A549 (cell line): ENCODE results near the gene SNAPC2. TPM values are rescaled to one million over a fixed set of nuclear protein-coding genes. Genes with fewer than 3 reads are reported as not detected.

Experiments
- BHLHE40 ChIP-seq: IDR thresholded peaks from 2 replicates; pipeline ENCODE4 v1.6.1; 2012; ENCODE audit warnings: low read depth, low read length, inconsistent platforms
- CBX2 ChIP-seq: fragments of 200-600 bp; sonication (generic); IDR thresholded peaks from 2 replicates; pipeline ENCODE4 v1.6.1; 2016; ENCODE audit warnings: low read depth, mild to moderate bottlenecking, borderline replicate concordance
- CEBPB ChIP-seq, 2 experiments: fragments of >200 bp in 1 of 2; sonication (Bioruptor Twin) in 1 of 2; formaldehyde crosslinking in 1 of 2; IDR thresholded peaks; 2 replicates each; pipeline ENCODE4 v1.6.1; 2012 to 2016
- CTCF ChIP-seq: fragments of >200 bp; sonication (Bioruptor Twin); formaldehyde crosslinking; IDR thresholded peaks from 3 replicates; pipeline ENCODE4 v1.5.1; 2016
- E2F6 ChIP-seq: IDR thresholded peaks from 2 replicates; pipeline ENCODE4 v1.6.1; 2012; ENCODE audit warnings: low read depth, borderline replicate concordance
- ELK1 ChIP-seq: fragments of 150-350 bp; IDR thresholded peaks from 2 replicates; pipeline ENCODE4 v1.6.1; 2014; ENCODE audit warnings: low read depth, mild to moderate bottlenecking, low read length
- ESRRA ChIP-seq: fragments of 150-350 bp; IDR thresholded peaks from 2 replicates; pipeline ENCODE4 v1.6.1; 2014; ENCODE audit warnings: mild to moderate bottlenecking, low read length, borderline replicate concordance
- FOSB ChIP-seq: fragments of 250-450 bp; sonication (Bioruptor Pico); IDR thresholded peaks from 2 replicates; pipeline ENCODE4 v1.5.0; 2020; ENCODE audit warnings: mild to moderate bottlenecking, moderate library complexity
- GATA3 ChIP-seq: IDR thresholded peaks from 2 replicates; pipeline ENCODE4 v1.6.1; 2012; ENCODE audit warnings: borderline replicate concordance
- HES2 ChIP-seq: fragments of >200 bp; sonication (Bioruptor Twin); formaldehyde crosslinking; IDR thresholded peaks from 2 replicates; pipeline ENCODE4 v1.6.1; 2016
- HMGXB4 ChIP-seq: fragments of 250-450 bp; sonication (Bioruptor Pico); IDR thresholded peaks from 2 replicates; pipeline ENCODE4 v1.5.0; 2021; ENCODE audit warnings: mild to moderate bottlenecking, moderate library complexity, borderline replicate concordance
- JUNB ChIP-seq: fragments of >200 bp; sonication (Bioruptor Twin); formaldehyde crosslinking; IDR thresholded peaks from 2 replicates; pipeline ENCODE4 v1.6.1; 2016
- MAFK ChIP-seq: fragments of 450-650 bp; IDR thresholded peaks from 2 replicates; pipeline ENCODE4 v1.6.1; 2014; ENCODE audit not compliant: partially characterized antibody
- NFE2L2 ChIP-seq: fragments of 150-350 bp; conservative IDR thresholded peaks from 2 replicates; pipeline ENCODE4 v1.6.1; 2014; ENCODE audit warnings: low read length
- NR3C1 ChIP-seq: fragments of >200 bp; sonication (Bioruptor Twin); formaldehyde crosslinking; IDR thresholded peaks from 3 replicates; pipeline ENCODE4 v1.6.1; 2017
- PHF8 ChIP-seq: fragments of 200-600 bp; sonication (generic); IDR thresholded peaks from 2 replicates; pipeline ENCODE4 v1.6.1; 2016; ENCODE audit warnings: low read depth, mild to moderate bottlenecking, antibody characterized with exemption, moderate library complexity, borderline replicate concordance
- POLR2AphosphoS2 ChIP-seq: conservative IDR thresholded peaks from 2 replicates; pipeline ENCODE4 v1.6.1; 2012; ENCODE audit warnings: low read length, improper control_type of control experiment, inconsistent platforms
- RARB ChIP-seq: fragments of 250-450 bp; sonication (Bioruptor Pico); IDR thresholded peaks from 2 replicates; pipeline ENCODE4 v1.8.0; 2021; ENCODE audit warnings: mild to moderate bottlenecking, moderate library complexity
- RCOR1 ChIP-seq: fragments of 150-350 bp; IDR thresholded peaks from 2 replicates; pipeline ENCODE4 v1.6.1; 2014; ENCODE audit warnings: antibody characterized with exemption, low read length, low read depth
- REST ChIP-seq: fragments of 200-600 bp; sonication (generic); IDR thresholded peaks from 2 replicates; pipeline ENCODE4 v1.6.1; 2016; ENCODE audit warnings: antibody characterized with exemption, mild to moderate bottlenecking, moderate library complexity
- RFX5 ChIP-seq: fragments of 450-650 bp; IDR thresholded peaks from 2 replicates; pipeline ENCODE4 v1.7.1; 2014; ENCODE audit warnings: antibody characterized with exemption, mild to moderate bottlenecking, moderate library complexity
- RNF2 ChIP-seq: fragments of 200-600 bp; sonication (generic); IDR thresholded peaks from 2 replicates; pipeline ENCODE4 v1.6.1; 2016; ENCODE audit warnings: low read depth, mild to moderate bottlenecking, antibody characterized with exemption, moderate library complexity, borderline replicate concordance
- SMC3 ChIP-seq: fragments of >200 bp; sonication (Bioruptor Twin); formaldehyde crosslinking; IDR thresholded peaks from 3 replicates; pipeline ENCODE4 v1.6.1; 2018; ENCODE audit warnings: inconsistent platforms
- USF2 ChIP-seq: fragments of 450-650 bp; IDR thresholded peaks from 2 replicates; pipeline ENCODE4 v1.6.1; 2014; ENCODE audit warnings: antibody characterized with exemption
- ZFP36 ChIP-seq: fragments of 450-650 bp; IDR thresholded peaks from 2 replicates; pipeline ENCODE4 v1.6.1; 2014; ENCODE audit warnings: borderline replicate concordance; ENCODE audit not compliant: partially characterized antibody
- ZNF302 ChIP-seq: fragments of 250-450 bp; sonication (Bioruptor Pico); IDR thresholded peaks from 2 replicates; pipeline ENCODE4 v1.9.0; 2021; ENCODE audit warnings: inconsistent platforms, mild to moderate bottlenecking, moderate library complexity
- polyA plus RNA-seq, 4 experiments: library from polyadenylated mRNA; depleted of rRNA in 3 of 4; stranded (reverse); fragments of >200 nt; fragmentation: RNase III in 1 of 4; extraction: RNeasy Plus Mini Kit Qiagen cat#74134 plus additional on column Dnase treatment in 1 of 4; gene quantifications; 2 replicates in 3 of 4; 3 replicates in 1 of 4; pipeline ENCODE4 v1.2.3, GENCODE V29; 2011 to 2017

SNAPC2 gene
- polyA plus RNA-seq, 2 of the 4 experiments (the other 2 are of a cell fraction), result 9.2 to 13.8 TPM

GRCh38 chr19:7925171-7925851 is 5.2 kb downstream of the SNAPC2 start (continued):
- TF ChIP-seq HMGXB4 (no peak), CEBPB (IDR thresholded peaks at IDR 0.05) (no peak), RNF2 (no peak), ELK1 (no peak), USF2 (no peak), JUNB (no peak), ZFP36 (no peak), BHLHE40 (no peak), SMC3 (peak; percentile 58), PHF8 (no peak), GATA3 (no peak), RARB (CRISPR knock-in tag) (no peak), POLR2AphosphoS2 (no peak), ESRRA (no peak), RCOR1 (no peak), CTCF (peak; percentile 79), MAFK (no peak), E2F6 (peak; percentile 93), NR3C1 (no peak), RFX5 (no peak), ZNF302 (CRISPR knock-in tag) (no peak), FOSB (CRISPR knock-in tag) (no peak), HES2 (no peak), NFE2L2 (no peak), CBX2 (no peak), REST (no peak)
